H9 (cell line): Measurements from ENCODE around the gene SOBP. TPM values are rescaled to one million over a fixed set of nuclear protein-coding genes. Genes with fewer than 3 reads are reported as not detected.

Source experiments
- DNase-seq: peaks from one replicate; pipeline ENCODE4 v3.0.0-alpha.2; 2017
- H2AFZ ChIP-seq: one replicate; pipeline ENCODE4 v1.6.1; 2013; ENCODE audit warnings: mild to moderate bottlenecking, low read length, control low read depth, moderate library complexity
- H2AK5ac ChIP-seq: 2 replicates; pipeline ENCODE4 v1.6.1; 2013; ENCODE audit warnings: low read length, control low read depth, mixed read lengths; ENCODE audit not compliant: insufficient read length
- H2BK120ac ChIP-seq: one replicate; pipeline ENCODE4 v1.6.1; 2013; ENCODE audit warnings: low read depth, mild to moderate bottlenecking, low read length, control low read depth, inconsistent platforms; ENCODE audit not compliant: poor library complexity, severe bottlenecking
- H2BK12ac ChIP-seq: 2 replicates; pipeline ENCODE4 v1.6.1; 2013; ENCODE audit warnings: low read length, control low read depth, mixed read lengths, low read depth; ENCODE audit not compliant: insufficient read length
- H2BK15ac ChIP-seq: 2 replicates; pipeline ENCODE4 v1.6.1; 2013; ENCODE audit warnings: low read depth, low read length, control low read depth
- H2BK20ac ChIP-seq: one replicate; pipeline ENCODE4 v1.6.1; 2013; ENCODE audit warnings: low read depth, mild to moderate bottlenecking, low read length, control low read depth, inconsistent platforms; ENCODE audit not compliant: poor library complexity, severe bottlenecking
- H2BK5ac ChIP-seq: 2 replicates; pipeline ENCODE4 v1.6.1; 2013; ENCODE audit warnings: low read length, control low read depth, mixed read lengths; ENCODE audit not compliant: insufficient read length
- H3K14ac ChIP-seq: 2 replicates; pipeline ENCODE4 v1.6.1; 2013; ENCODE audit warnings: low read length, control low read depth; ENCODE audit not compliant: insufficient read depth
- H3K18ac ChIP-seq: 2 replicates; pipeline ENCODE4 v1.6.1; 2013; ENCODE audit warnings: low read depth, mild to moderate bottlenecking, mixed read lengths, low read length, control low read depth; ENCODE audit not compliant: insufficient read length
- H3K23ac ChIP-seq: 2 replicates; pipeline ENCODE4 v1.6.1; 2013; ENCODE audit warnings: low read length, control low read depth, mixed read lengths, low read depth; ENCODE audit not compliant: insufficient read length
- H3K23me2 ChIP-seq: 2 replicates; pipeline ENCODE4 v1.6.1; 2013; ENCODE audit warnings: low read depth, mild to moderate bottlenecking, mixed read lengths, low read length, control low read depth; ENCODE audit not compliant: insufficient read length, poor library complexity, severe bottlenecking
- H3K27ac ChIP-seq: 2 replicates; pipeline ENCODE4 v1.5.1; 2013; ENCODE audit warnings: low read length, control low read depth, mixed read lengths, low read depth; ENCODE audit not compliant: insufficient read length
- H3K27me3 ChIP-seq: 2 replicates; pipeline ENCODE4 v1.6.1; 2013; ENCODE audit warnings: low read length, control low read depth, inconsistent platforms; ENCODE audit not compliant: insufficient read depth
- H3K4ac ChIP-seq: 2 replicates; pipeline ENCODE4 v1.6.1; 2013; ENCODE audit warnings: low read depth, mild to moderate bottlenecking, control low read depth, inconsistent platforms, low read length, moderate library complexity
- H3K4me1 ChIP-seq: 2 replicates; pipeline ENCODE4 v1.6.1; 2013; ENCODE audit warnings: low read length, control low read depth, inconsistent platforms; ENCODE audit not compliant: insufficient read depth
- H3K4me2 ChIP-seq: 2 replicates; pipeline ENCODE4 v1.6.1; 2013; ENCODE audit warnings: low read length, control low read depth, mixed read lengths; ENCODE audit not compliant: insufficient read length, insufficient read depth
- H3K56ac ChIP-seq: 2 replicates; pipeline ENCODE4 v1.6.1; 2013; ENCODE audit warnings: low read depth, mild to moderate bottlenecking, mixed read lengths, low read length, control low read depth; ENCODE audit not compliant: insufficient read length
- H3K79me1 ChIP-seq: 2 replicates; pipeline ENCODE4 v1.6.1; 2013; ENCODE audit warnings: low read depth, mild to moderate bottlenecking, moderate library complexity, low read length, control low read depth, inconsistent platforms; ENCODE audit not compliant: insufficient read depth, poor library complexity, severe bottlenecking
- H3K79me2 ChIP-seq: 2 replicates; pipeline ENCODE4 v1.6.1; 2013; ENCODE audit warnings: low read length, control low read depth, inconsistent platforms; ENCODE audit not compliant: insufficient read depth
- H3K9ac ChIP-seq: 2 replicates; pipeline ENCODE4 v1.6.1; 2013; ENCODE audit warnings: low read length, control low read depth, mixed read lengths; ENCODE audit not compliant: insufficient read length; ENCODE audit errors: extremely low read depth
- H3K9me3 ChIP-seq: one replicate; pipeline ENCODE4 v1.6.1; 2013; ENCODE audit warnings: low read depth, low read length, inconsistent platforms; ENCODE audit not compliant: control insufficient read depth
- H3T11ph ChIP-seq: one replicate; pipeline ENCODE4 v1.6.1; 2013; ENCODE audit warnings: mild to moderate bottlenecking, low read length, control low read depth, inconsistent platforms
- H4K20me1 ChIP-seq: one replicate; pipeline ENCODE4 v1.6.1; 2013; ENCODE audit not compliant: control insufficient read depth, insufficient read length, insufficient read depth
- H4K5ac ChIP-seq: 2 replicates; pipeline ENCODE4 v1.6.1; 2013; ENCODE audit warnings: low read depth, mild to moderate bottlenecking, mixed read lengths, low read length, control low read depth; ENCODE audit not compliant: insufficient read length
- H4K8ac ChIP-seq: replicated peaks from 2 replicates; pipeline ENCODE4 v1.6.1; 2013; ENCODE audit warnings: low read length, control low read depth, mixed read lengths, low read depth; ENCODE audit not compliant: insufficient read length
- H4K91ac ChIP-seq: 2 replicates; pipeline ENCODE4 v1.6.1; 2013; ENCODE audit warnings: low read depth, mild to moderate bottlenecking, moderate library complexity, mixed read lengths, low read length, control low read depth; ENCODE audit not compliant: insufficient read length
- H3K27ac Mint-ChIP-seq, 3 experiments: 2 replicates in 2 of 3; 3 replicates in 1 of 3; pipeline ENCODE4 v1.8.0; 2020 to 2021; ENCODE audit warnings: mixed read lengths in 3 of 3, mild to moderate bottlenecking in 1 of 3, moderate library complexity in 1 of 3
- H3K27me3 Mint-ChIP-seq: 2 replicates; pipeline ENCODE4 v1.8.0; 2021; ENCODE audit warnings: low read depth, mild to moderate bottlenecking, moderate library complexity, mixed read lengths
- H3K36me3 Mint-ChIP-seq, 3 experiments: 2 replicates in 2 of 3; 3 replicates in 1 of 3; pipeline ENCODE4 v1.8.0; 2020 to 2021; ENCODE audit warnings: low read depth in 3 of 3, mixed read lengths in 3 of 3; ENCODE audit not compliant: insufficient read depth in 1 of 3
- H3K4me1 Mint-ChIP-seq, 2 experiments: 2 replicates each; pipeline ENCODE4 v1.8.0; 2020; ENCODE audit warnings: mixed read lengths in 2 of 2
- H3K4me3 Mint-ChIP-seq, 2 experiments: 2 replicates in 1 of 2; 3 replicates in 1 of 2; pipeline ENCODE4 v1.8.0; 2020 to 2021; ENCODE audit warnings: mild to moderate bottlenecking in 2 of 2, mixed read lengths in 2 of 2, moderate library complexity in 1 of 2
- H3K9me3 Mint-ChIP-seq, 2 experiments: 2 replicates in 1 of 2; 3 replicates in 1 of 2; pipeline ENCODE4 v1.8.0; 2020; ENCODE audit warnings: mild to moderate bottlenecking in 2 of 2, mixed read lengths in 2 of 2, moderate library complexity in 1 of 2
- WGBS: extraction: QIAGEN DNeasy Blood & Tissue Kit; methylation state at CpG from one replicate; pipeline ENCODE4 v1.1.7; 2013; ENCODE audit warnings: missing lambda C conversion rate, low lambda C conversion rate, mixed read lengths; ENCODE audit not compliant: insufficient read length; ENCODE audit errors: extremely low coverage; 5-methylcytosine and 5-hydroxymethylcytosine counted together
- total RNA-seq: library from RNA; stranded (reverse); gene quantifications from 2 replicates; pipeline ENCODE4 v1.2.1, GENCODE V29; 2021
- TF ChIP-seq, protein P1 (sequence below): fragments of 200-600 bp; sonication (generic); conservative IDR thresholded peaks from 3 replicates; pipeline ENCODE4 v1.8.0; 2021; ENCODE audit warnings: antibody characterized with exemption, mild to moderate bottlenecking

The SOBP gene
- total RNA-seq, 1 experiment from 2014 or later = 4.3 TPM

- no peak overlapping the region for H4K91ac ChIP-seq
- H3K79me1 ChIP-seq = no peaks in the 10 kb centered on the region
- Mint-ChIP-seq H3K36me3 (peaks cover 0 to 14% (median 0%) of the 10 kb centered on the region in 3 experiments; a peak in 4 of 7 replicates), H3K27me3 (no peaks in the 10 kb centered on the region; the same call in 1 of the 2 replicates), H3K27ac (no peak overlapping the region), H3K4me3 (no peak overlapping the region), H3K9me3 (peaks cover 6 to 22% of the 10 kb centered on the region in 2 experiments; a peak in 4 of 5 replicates), H3K4me1 (peaks cover 6 to 9% of the 10 kb centered on the region in 2 experiments)
- H3K79me2 ChIP-seq = no peaks in the 10 kb centered on the region
- no peak overlapping the region for H3K56ac ChIP-seq
- no peak overlapping the region for H2BK5ac ChIP-seq
- H3K18ac ChIP-seq = no peak overlapping the region
- H4K20me1 ChIP-seq = peaks cover 2% of the 10 kb centered on the region
- H3K4ac ChIP-seq = no peak overlapping the region
- no peak overlapping the region for H2AK5ac ChIP-seq
- peak; percentile 4 for DNase-seq
- no peaks in the 10 kb centered on the region for H3K27me3 ChIP-seq
- H3K23ac ChIP-seq = no peak overlapping the region
- H3K23me2 ChIP-seq = no peaks in the 10 kb centered on the region
- no peaks in the 10 kb centered on the region for H3K4me1 ChIP-seq
- H2AFZ ChIP-seq = no peak overlapping the region
- no peak overlapping the region for H3K9ac ChIP-seq
- no peaks in the 10 kb centered on the region for H3K9me3 ChIP-seq
- H4K8ac ChIP-seq = no peak overlapping the region
- no CpG with 5 or more reads among the region's 2 CpGs for WGBS
- no peak overlapping the region for H2BK12ac ChIP-seq
- TF ChIP-seq, protein P1, sequence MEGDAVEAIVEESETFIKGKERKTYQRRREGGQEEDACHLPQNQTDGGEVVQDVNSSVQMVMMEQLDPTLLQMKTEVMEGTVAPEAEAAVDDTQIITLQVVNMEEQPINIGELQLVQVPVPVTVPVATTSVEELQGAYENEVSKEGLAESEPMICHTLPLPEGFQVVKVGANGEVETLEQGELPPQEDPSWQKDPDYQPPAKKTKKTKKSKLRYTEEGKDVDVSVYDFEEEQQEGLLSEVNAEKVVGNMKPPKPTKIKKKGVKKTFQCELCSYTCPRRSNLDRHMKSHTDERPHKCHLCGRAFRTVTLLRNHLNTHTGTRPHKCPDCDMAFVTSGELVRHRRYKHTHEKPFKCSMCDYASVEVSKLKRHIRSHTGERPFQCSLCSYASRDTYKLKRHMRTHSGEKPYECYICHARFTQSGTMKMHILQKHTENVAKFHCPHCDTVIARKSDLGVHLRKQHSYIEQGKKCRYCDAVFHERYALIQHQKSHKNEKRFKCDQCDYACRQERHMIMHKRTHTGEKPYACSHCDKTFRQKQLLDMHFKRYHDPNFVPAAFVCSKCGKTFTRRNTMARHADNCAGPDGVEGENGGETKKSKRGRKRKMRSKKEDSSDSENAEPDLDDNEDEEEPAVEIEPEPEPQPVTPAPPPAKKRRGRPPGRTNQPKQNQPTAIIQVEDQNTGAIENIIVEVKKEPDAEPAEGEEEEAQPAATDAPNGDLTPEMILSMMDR = no peak
- no peak overlapping the region for H2BK15ac ChIP-seq
- H3K27ac ChIP-seq = no peak overlapping the region
- no peak overlapping the region for H2BK20ac ChIP-seq
- no peak overlapping the region for H4K5ac ChIP-seq
- H3K4me2 ChIP-seq = no peak overlapping the region
- no peak overlapping the region for H3K14ac ChIP-seq
- H2BK120ac ChIP-seq = no peak overlapping the region
- H3T11ph ChIP-seq = no peak overlapping the region
Measured at GRCh38 chr6:107683183-107683582, 193.3 kb downstream of the SOBP start.
